Kidney glomerular epithelial cell (primary cell): Measurements from ENCODE around the gene TWSG1.

ENCODE experiments used
- DNase-seq: peaks from one replicate; lab custom pipeline; 2025; lab: John Stamatoyannopoulos, UW

Gene TWSG1

GRCh38 chr18:9334329-9334972 lies at the start of gene TWSG1:
TSS of gene TWSG1 (plus strand) at chr18:9334773. CDS start at chr18:9337230, 2,457 bp downstream.
- DNase-seq, result peak; percentile 66

GRCh38 chr18:9285604-9286003 lies 49.0 kb upstream of the TWSG1 start:
- DNase-seq, result no peak

- no peak for DNase-seq
These were observed 47.5 kb upstream of the TWSG1 start for GRCh38 chr18:9287036-9287435.

GRCh38 chr18:9289698-9290097 lies 44.9 kb upstream of the TWSG1 start:
- no peak for DNase-seq

GRCh38 chr18:9290156-9290555 lies 44.4 kb upstream of the TWSG1 start:
- DNase-seq, result no peak

GRCh38 chr18:9292047-9292446 lies 42.5 kb upstream of the TWSG1 start:
- DNase-seq, result no peak

- no peak for DNase-seq
These were observed 40.6 kb upstream of the TWSG1 start for GRCh38 chr18:9293948-9294347.

GRCh38 chr18:9296233-9297006 lies 38.2 kb upstream of the TWSG1 start:
- no peak for DNase-seq

- DNase-seq, result no peak
These were observed 37.6 kb upstream of the TWSG1 start for GRCh38 chr18:9297007-9297393.

GRCh38 chr18:9304388-9305070 lies 30.0 kb upstream of the TWSG1 start:
- no peak for DNase-seq

GRCh38 chr18:9319333-9319732 lies 15.2 kb upstream of the TWSG1 start:
- no peak for DNase-seq

GRCh38 chr18:9321017-9321452 lies 13.5 kb upstream of the TWSG1 start:
- no peak for DNase-seq

- DNase-seq, result no peak
These were observed 12.8 kb upstream of the TWSG1 start for GRCh38 chr18:9321736-9322135.

GRCh38 chr18:9322744-9323143 lies 11.8 kb upstream of the TWSG1 start:
- no peak for DNase-seq

GRCh38 chr18:9323750-9324445 lies 10.7 kb upstream of the TWSG1 start:
- DNase-seq, result no peak

- no peak for DNase-seq
These were observed 8.9 kb upstream of the TWSG1 start for GRCh38 chr18:9325716-9326115.

- DNase-seq, result no peak
These were observed 5.8 kb upstream of the TWSG1 start for GRCh38 chr18:9328776-9329175.

- DNase-seq, result no peak
These were observed 5.1 kb upstream of the TWSG1 start for GRCh38 chr18:9329471-9329870.

- DNase-seq, result no peak
These were observed 4.2 kb upstream of the TWSG1 start for GRCh38 chr18:9330419-9330818.

- DNase-seq, result peak; percentile 66
These were observed 888 bp upstream of the TWSG1 start for GRCh38 chr18:9333441-9334328.

- peak; percentile 12 for DNase-seq
These were observed 562 bp downstream of the TWSG1 start for GRCh38 chr18:9334973-9335696.
